H1 (cell line): ENCODE results near the gene FCGR2B. TPM values are rescaled to one million over a fixed set of nuclear protein-coding genes. Genes with fewer than 3 reads are reported as not detected.
A peak's percentile ranks its signal among the peaks of the same experiment; 100 is the strongest.

ENCODE experiments used
- CTCF ChIA-PET: fragments of 300-600 bp; sonication (Branson Sonifier 250); formaldehyde crosslinking; loops from one replicate; lab custom pipeline; 2021; ENCODE audit not compliant: partially characterized antibody; lab: Charles Lee
- POLR2A ChIA-PET: fragments of 300-600 bp; sonication (Branson Sonifier 250); formaldehyde crosslinking; loops from one replicate; lab custom pipeline; 2021; ENCODE audit warnings: inconsistent platforms; ENCODE audit not compliant: partially characterized antibody; lab: Charles Lee
- DNase-seq, 2 experiments: peaks; one replicate each; pipeline versions ENCODE4 v3.0.0 to v3.0.0-alpha.2; 2010 to 2022; ENCODE audit warnings: low spot score in 2 of 2, low read depth in 1 of 2, mixed read lengths in 1 of 2
- FAIRE-seq: peaks from 2 replicates; lab custom pipeline; 2011; peaks lifted over from hg19 to GRCh38; lab: Jason Lieb, UNC
- H2AFZ ChIP-seq: 2 replicates; pipeline ENCODE4 v1.8.1; 2012; ENCODE audit warnings: low read length, inconsistent platforms
- H2AK5ac ChIP-seq: 2 replicates; pipeline ENCODE4 v1.6.1; 2013; ENCODE audit warnings: low read depth, low read length
- H2BK120ac ChIP-seq: replicated peaks from 2 replicates; pipeline ENCODE3; 2013; ENCODE audit warnings: low read depth, low read length, inconsistent platforms
- H2BK12ac ChIP-seq: 2 replicates; pipeline ENCODE4 v1.6.1; 2013; ENCODE audit warnings: low read depth, low read length
- H2BK15ac ChIP-seq: 2 replicates; pipeline ENCODE4 v1.6.1; 2013; ENCODE audit warnings: low read length
- H2BK20ac ChIP-seq: 2 replicates; pipeline ENCODE4 v1.6.1; 2013; ENCODE audit warnings: low read length
- H2BK5ac ChIP-seq: 2 replicates; pipeline ENCODE4 v1.6.1; 2013; ENCODE audit warnings: low read depth, low read length
- H3K14ac ChIP-seq: 2 replicates; pipeline ENCODE4 v1.6.1; 2013; ENCODE audit warnings: inconsistent platforms; ENCODE audit not compliant: insufficient read length
- H3K18ac ChIP-seq: 2 replicates; pipeline ENCODE4 v1.6.1; 2013; ENCODE audit warnings: low read length; ENCODE audit errors: extremely low read depth
- H3K23ac ChIP-seq: 2 replicates; pipeline ENCODE4 v1.6.1; 2013; ENCODE audit warnings: inconsistent platforms; ENCODE audit not compliant: insufficient read length
- H3K23me2 ChIP-seq: 2 replicates; pipeline ENCODE4 v1.6.1; 2013; ENCODE audit warnings: low read depth, low read length
- H3K27ac ChIP-seq: 2 replicates; pipeline ENCODE4 v1.6.1; 2011; ENCODE audit warnings: low read depth, low read length, inconsistent platforms
- H3K27me3 ChIP-seq, 4 experiments: replicated peaks in 1 of 4; 1 replicate in 1 of 4; 2 replicates in 3 of 4; pipeline versions ENCODE4 v1.6.1 to v1.8.1; 2011 to 2013; ENCODE audit warnings: low read length in 3 of 4, mild to moderate bottlenecking in 3 of 4, inconsistent platforms in 2 of 4, mixed read lengths in 2 of 4, moderate library complexity in 1 of 4; ENCODE audit not compliant: control insufficient read depth in 3 of 4, insufficient read depth in 3 of 4; ENCODE audit errors: extremely low read depth in 1 of 4
- H3K36me3 ChIP-seq, 4 experiments: 2 replicates each; pipeline versions ENCODE4 v1.6.1 to v1.8.1; 2011 to 2013; ENCODE audit warnings: mild to moderate bottlenecking in 4 of 4, low read length in 3 of 4, moderate library complexity in 2 of 4, control low read depth in 1 of 4, inconsistent platforms in 1 of 4; ENCODE audit not compliant: insufficient read depth in 4 of 4, control insufficient read depth in 2 of 4
- H3K4ac ChIP-seq: replicated peaks from 2 replicates; pipeline ENCODE3; 2013; ENCODE audit warnings: low read length, low read depth, mixed read lengths, inconsistent platforms; ENCODE audit not compliant: insufficient read length
- H3K4me1 ChIP-seq, 4 experiments: replicated peaks in 1 of 4; 1 replicate in 1 of 4; 2 replicates in 3 of 4; pipeline versions ENCODE4 v1.6.1 to v1.8.1; 2011 to 2013; ENCODE audit warnings: low read length in 3 of 4, inconsistent platforms in 2 of 4, mixed read lengths in 1 of 4; ENCODE audit not compliant: insufficient read depth in 4 of 4, control insufficient read depth in 3 of 4
- H3K4me2 ChIP-seq, 2 experiments: 2 replicates each; pipeline versions ENCODE4 v1.6.1 to v1.8.1; 2011 to 2013; ENCODE audit warnings: low read depth in 2 of 2, low read length in 2 of 2, control low read depth in 1 of 2, inconsistent platforms in 1 of 2, mild to moderate bottlenecking in 1 of 2; ENCODE audit not compliant: insufficient read depth in 1 of 2
- H3K4me3 ChIP-seq, 4 experiments: fragments of 200-600, 300-600 bp in 1 of 4; sonication (generic), shearing (Covaris generic), sonication (Bioruptor Twin) in 1 of 4; 2 replicates each; pipeline versions ENCODE4 v1.5.1 to v1.8.1; 2011 to 2016; ENCODE audit warnings: low read length in 4 of 4, low read depth in 3 of 4, control low read depth in 2 of 4, inconsistent platforms in 2 of 4, mild to moderate bottlenecking in 2 of 4, mixed read lengths in 1 of 4, moderate library complexity in 1 of 4; ENCODE audit not compliant: insufficient read depth in 2 of 4; ENCODE audit errors: extremely low read depth in 1 of 4
- H3K56ac ChIP-seq: replicated peaks from 2 replicates; pipeline ENCODE3; 2013; ENCODE audit warnings: low read depth, mild to moderate bottlenecking, mixed read lengths, low read length, inconsistent platforms; ENCODE audit not compliant: insufficient read length
- H3K79me1 ChIP-seq: 2 replicates; pipeline ENCODE4 v1.6.1; 2013; ENCODE audit warnings: low read depth, low read length, control low read depth
- H3K79me2 ChIP-seq, 2 experiments: 2 replicates each; pipeline versions ENCODE4 v1.6.1 to v1.8.1; 2012 to 2013; ENCODE audit warnings: low read length in 2 of 2, mild to moderate bottlenecking in 2 of 2, inconsistent platforms in 1 of 2; ENCODE audit not compliant: insufficient read depth in 2 of 2, control insufficient read depth in 1 of 2
- H3K9ac ChIP-seq, 4 experiments: replicated peaks in 1 of 4; 1 replicate in 1 of 4; 2 replicates in 3 of 4; pipeline versions ENCODE4 v1.6.1 to v1.8.1; 2011 to 2013; ENCODE audit warnings: low read depth in 3 of 4, low read length in 3 of 4, control low read depth in 2 of 4, mild to moderate bottlenecking in 2 of 4, moderate library complexity in 2 of 4, inconsistent platforms in 1 of 4; ENCODE audit errors: extremely low read depth in 1 of 4
- H3K9me3 ChIP-seq, 2 experiments: 2 replicates each; pipeline versions ENCODE4 v1.6.1 to v1.8.1; 2012 to 2013; ENCODE audit warnings: mild to moderate bottlenecking in 2 of 2, moderate library complexity in 2 of 2, control low read depth in 1 of 2, inconsistent platforms in 1 of 2, low read depth in 1 of 2, low read length in 1 of 2, mixed read lengths in 1 of 2; ENCODE audit not compliant: insufficient read depth in 2 of 2
- H4K20me1 ChIP-seq, 2 experiments: replicated peaks in 1 of 2; 2 replicates each; pipeline versions ENCODE3 to v1.8.1; 2011 to 2013; ENCODE audit warnings: inconsistent platforms in 2 of 2, low read length in 2 of 2, mild to moderate bottlenecking in 1 of 2; ENCODE audit not compliant: insufficient read depth in 2 of 2, control insufficient read depth in 1 of 2
- H4K5ac ChIP-seq: 2 replicates; pipeline ENCODE4 v1.6.1; 2013; ENCODE audit warnings: low read length, low read depth, mixed read lengths, inconsistent platforms; ENCODE audit not compliant: insufficient read length
- H4K8ac ChIP-seq: 2 replicates; pipeline ENCODE4 v1.8.0; 2013; ENCODE audit warnings: mild to moderate bottlenecking, moderate library complexity, low read length, inconsistent platforms; ENCODE audit not compliant: insufficient read depth; ENCODE audit errors: extremely low read depth
- H4K91ac ChIP-seq: replicated peaks from 2 replicates; pipeline ENCODE3; 2013; ENCODE audit warnings: low read length, mixed read lengths, inconsistent platforms; ENCODE audit not compliant: insufficient read length
- ASH2L ChIP-seq: fragments of 200-600, 300-600 bp; sonication (generic); IDR thresholded peaks from one replicate; pipeline ENCODE4 v1.7.1; 2017; ENCODE audit warnings: low read length
- FOSL1 ChIP-seq: IDR thresholded peaks from 2 replicates; pipeline ENCODE4 v1.6.1; 2011; ENCODE audit warnings: mild to moderate bottlenecking, low read depth, low read length, moderate library complexity; ENCODE audit not compliant: insufficient read depth
- GTF2F1 ChIP-seq: IDR thresholded peaks from 2 replicates; pipeline ENCODE4 v1.6.1; 2012; ENCODE audit warnings: low read depth, low read length, improper control_type of control experiment, borderline replicate concordance
- JUND ChIP-seq: IDR thresholded peaks from 2 replicates; pipeline ENCODE4 v1.6.1; 2011; ENCODE audit warnings: mild to moderate bottlenecking, improper control_type of control experiment, low read length
- KDM4A ChIP-seq: IDR thresholded peaks from one replicate; pipeline ENCODE4 v1.7.1; 2012; ENCODE audit warnings: low read depth, mild to moderate bottlenecking, moderate library complexity, low read length, inconsistent platforms; ENCODE audit not compliant: severe bottlenecking
- MAFK ChIP-seq: IDR thresholded peaks from 2 replicates; pipeline ENCODE4 v1.6.1; 2012; ENCODE audit warnings: low read depth, mild to moderate bottlenecking, improper control_type of control experiment, low read length
- PHF8 ChIP-seq: fragments of 200-600 bp; sonication (generic); conservative IDR thresholded peaks from 2 replicates; pipeline ENCODE4 v1.7.1; 2012; ENCODE audit warnings: low read depth, mild to moderate bottlenecking, inconsistent platforms, low read length, moderate library complexity
- TAF1 ChIP-seq: IDR thresholded peaks from 2 replicates; pipeline ENCODE4 v1.6.1; 2011; ENCODE audit warnings: mild to moderate bottlenecking, low read depth, low read length
- TAF7 ChIP-seq: optimal IDR thresholded peaks from 2 replicates; pipeline ENCODE3; 2011; ENCODE audit warnings: low read depth, mild to moderate bottlenecking, inconsistent platforms, low read length, moderate library complexity, borderline replicate concordance
- WGBS, 2 experiments: shearing (Covaris generic) in 1 of 2; methylation state at CpG; one replicate each; pipeline versions ENCODE4 v1.1.6 to v1.1.7; 2013 to 2015; ENCODE audit warnings: low lambda C conversion rate in 2 of 2, mixed read lengths in 2 of 2, inconsistent platforms in 1 of 2, low coverage in 1 of 2, missing lambda C conversion rate in 1 of 2; ENCODE audit not compliant: insufficient replicate concordance in 2 of 2, insufficient coverage in 1 of 2, insufficient read length in 1 of 2; ENCODE audit errors: extremely low coverage in 1 of 2, missing lambda C conversion rate in 1 of 2; 5-methylcytosine and 5-hydroxymethylcytosine counted together
- polyA plus RNA-seq, 7 experiments: library from polyadenylated mRNA; depleted of rRNA in 3 of 7; stranded (reverse) in 5 of 7; unstranded in 2 of 7; fragments of >200 nt in 5 of 7; fragments of 200-250 nt in 2 of 7; gene quantifications; 1 replicate in 5 of 7; 2 replicates in 1 of 7; 4 replicates in 1 of 7; pipeline versions ENCODE4 v1.2.1 to v1.2.3, GENCODE V29; 2011 to 2013; ENCODE audit warnings: missing spikeins in 2 of 7, mixed read lengths in 2 of 7
- total RNA-seq: library from RNA; stranded (reverse); fragmentation: NEBNext Ultra II Directional; extraction: Animal tissue kit (Norgen Biotek cat#: 25700); gene quantifications from 2 replicates; pipeline ENCODE4 v1.2.1, GENCODE V29; 2021
- TF ChIP-seq, protein P1 (sequence below): IDR thresholded peaks from 2 replicates; pipeline ENCODE4 v1.6.1; 2011; ENCODE audit warnings: low read length, improper control_type of control experiment

FCGR2B gene
- total and polyA plus RNA-seq, 2 of the 8 experiments (the other 6 are each of a cell fraction or from before 2014, with no cell fraction given): 0.05 TPM; not detected in 1

- ChIA-PET CTCF (interaction anchor here (0.6 to 4.8 kb wide), 10 partner anchors 11 to 302 kb away, joined by 3 to 52 read pairs (median 4); no protein-coding TSS in a partner anchor), POLR2A (interaction anchor here (0.7 to 2.7 kb wide), 8 partner anchors 9 to 343 kb away, joined by 3 to 27 read pairs (median 6); partner anchors contain the start of genes DUSP12 and FCRLA)
- DNase-seq: no peak
- Histone ChIP-seq H3K27me3 (peaks cover 12 to 25% (median 22%) of the 10 kb centered on the region in 4 experiments), H3K56ac (peak overlapping the region; percentile 27), H2BK20ac (no peak overlapping the region), H2BK5ac (peak overlapping the region; percentile 60; the same call in 1 of the 2 replicates), H3K4me3 (peak overlapping the region; percentile 78 to 86 (median 85)), H3K9me3 (no peaks in the 10 kb centered on the region), H4K20me1 (no peaks in the 10 kb centered on the region), H2BK12ac (0 out of 2 replicates have a peak overlapping the region, but pooled peaks have one; percentile 22), H2AFZ (peak overlapping the region; percentile 90; the same call in 1 of the 2 replicates), H4K8ac (peak overlapping the region; percentile 91), H3K4ac (no peak overlapping the region), H3K79me2 (no peaks in the 10 kb centered on the region), H3K36me3 (no peaks in the 10 kb centered on the region), H4K91ac (peak overlapping the region; percentile 66), H3K23ac (no peak overlapping the region), H4K5ac (peak overlapping the region; percentile 93), H3K9ac (peak overlapping the region in 3 of 4 experiments; percentile 66 to 73 (median 72); a peak in 6 of 7 replicates), H3K27ac (peak overlapping the region; percentile 45; the same call in 1 of the 2 replicates), H2AK5ac (no peak overlapping the region), H3K79me1 (no peaks in the 10 kb centered on the region), H3K14ac (no peak overlapping the region), H2BK15ac (no peak overlapping the region), H3K4me1 (peaks cover 2 to 8% (median 4%) of the 10 kb centered on the region in 4 experiments), H3K4me2 (peak overlapping the region; percentile 89 to 100), H3K18ac (peak overlapping the region; percentile 99), H3K23me2 (peaks cover 12% of the 10 kb centered on the region), H2BK120ac (peak overlapping the region; percentile 48)
- WGBS, 2 experiments: 3% methylated on average over 38 of the region's 38 CpGs; no CpG with 5 or more reads in 1 of the 2 experiments
- no peak for FAIRE-seq
- TF ChIP-seq JUND (no peak), TAF7 (peak; percentile 47), ASH2L (peak; percentile 86), TAF1 (peak; percentile 56; the same call in 1 of the 2 replicates), GTF2F1 (no peak), MAFK (no peak), PHF8 (peak; percentile 60), FOSL1 (no peak), KDM4A (peak; percentile 72)
- TF ChIP-seq, protein P1, sequence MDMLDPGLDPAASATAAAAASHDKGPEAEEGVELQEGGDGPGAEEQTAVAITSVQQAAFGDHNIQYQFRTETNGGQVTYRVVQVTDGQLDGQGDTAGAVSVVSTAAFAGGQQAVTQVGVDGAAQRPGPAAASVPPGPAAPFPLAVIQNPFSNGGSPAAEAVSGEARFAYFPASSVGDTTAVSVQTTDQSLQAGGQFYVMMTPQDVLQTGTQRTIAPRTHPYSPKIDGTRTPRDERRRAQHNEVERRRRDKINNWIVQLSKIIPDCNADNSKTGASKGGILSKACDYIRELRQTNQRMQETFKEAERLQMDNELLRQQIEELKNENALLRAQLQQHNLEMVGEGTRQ: no peak
These were observed 64.4 kb downstream of the FCGR2B start for GRCh38 chr1:161727256-161727924.
